NCI-H69 (cell line): ENCODE data around the gene UBE2M.
"Not testable (repeated sequence)": the region's sequence is repeated elsewhere in the genome, so short reads cannot be mapped to it uniquely, and the experiment has no call there.

ENCODE experiments used
- DNase-seq: peaks from one replicate; lab custom pipeline; 2025; lab: John Stamatoyannopoulos, UW

UBE2M gene

DNA sequence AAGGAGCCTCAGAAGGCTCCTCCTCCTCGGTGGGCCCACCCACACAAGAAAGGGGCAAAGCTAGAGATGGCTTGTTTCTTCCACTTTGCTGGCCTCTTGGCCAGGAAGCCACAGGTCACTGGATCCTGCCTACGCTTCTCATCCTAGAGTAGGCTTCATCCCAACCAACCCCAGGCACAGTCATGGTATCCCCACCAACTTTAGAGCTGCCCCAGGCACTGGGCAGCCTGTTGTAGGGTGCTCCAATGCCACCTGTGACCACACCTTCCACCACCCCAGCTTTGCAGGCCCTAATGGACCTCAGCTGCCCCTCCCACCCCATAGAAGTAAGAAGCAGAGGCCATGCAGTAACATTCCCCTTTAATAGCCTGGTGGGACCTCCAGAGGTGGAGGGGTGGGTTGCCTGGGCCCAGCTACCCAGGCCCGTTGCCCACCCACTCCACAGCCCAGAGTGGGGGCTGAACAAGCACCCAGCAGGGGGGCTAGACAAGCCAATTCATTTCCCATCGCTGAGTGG is 3.0 kb downstream of the UBE2M start:
- no peak for DNase-seq

DNA sequence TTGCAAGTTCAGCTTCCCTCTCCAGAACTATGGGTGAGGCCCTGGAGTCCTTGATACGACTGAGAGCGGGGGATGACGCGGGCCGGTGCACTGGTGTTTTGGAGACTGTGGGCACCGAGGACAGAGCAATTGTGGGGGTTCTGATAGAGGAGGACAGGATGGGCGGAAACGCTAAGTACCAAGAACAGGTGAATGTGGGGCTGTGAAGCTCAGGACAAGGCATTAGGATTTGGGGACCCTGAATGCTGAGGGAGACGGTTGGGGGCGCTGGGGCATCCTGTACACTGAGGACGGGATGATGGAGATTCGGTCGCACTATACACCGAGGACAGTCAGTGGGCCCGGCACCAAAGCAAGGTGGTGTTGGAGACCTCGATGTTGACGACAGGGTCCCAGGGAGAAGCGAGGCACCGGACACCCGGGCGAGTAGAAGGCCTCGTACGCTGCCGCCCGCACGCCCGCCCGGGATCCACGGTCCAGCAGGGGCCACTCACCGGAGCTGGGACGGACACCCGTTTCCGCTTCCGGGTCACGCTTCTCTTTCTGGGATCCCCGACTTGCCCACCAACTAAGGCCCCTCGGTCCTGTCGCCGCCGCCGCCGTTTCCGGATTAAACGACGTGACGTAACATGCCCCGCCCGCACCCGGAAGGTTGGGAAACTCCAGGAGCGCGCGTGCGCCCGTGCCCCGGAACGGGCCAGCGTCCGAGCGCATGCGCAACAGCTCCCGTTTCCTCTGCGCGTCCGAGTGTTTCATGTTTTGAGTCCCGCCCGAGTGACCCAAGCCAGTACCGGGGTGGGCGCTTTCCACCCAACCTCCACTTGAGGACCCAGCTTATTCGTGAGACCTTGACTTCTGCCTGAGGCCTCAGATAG is 3.7 kb downstream of the UBE2M start, which contains the start of gene CHMP2A:
Gene CHMP2A (minus strand): TSS at position 612 of the 875 bp plus-strand sequence. CDS start 893 bp downstream, outside the sequence.
- no peak for DNase-seq

DNA sequence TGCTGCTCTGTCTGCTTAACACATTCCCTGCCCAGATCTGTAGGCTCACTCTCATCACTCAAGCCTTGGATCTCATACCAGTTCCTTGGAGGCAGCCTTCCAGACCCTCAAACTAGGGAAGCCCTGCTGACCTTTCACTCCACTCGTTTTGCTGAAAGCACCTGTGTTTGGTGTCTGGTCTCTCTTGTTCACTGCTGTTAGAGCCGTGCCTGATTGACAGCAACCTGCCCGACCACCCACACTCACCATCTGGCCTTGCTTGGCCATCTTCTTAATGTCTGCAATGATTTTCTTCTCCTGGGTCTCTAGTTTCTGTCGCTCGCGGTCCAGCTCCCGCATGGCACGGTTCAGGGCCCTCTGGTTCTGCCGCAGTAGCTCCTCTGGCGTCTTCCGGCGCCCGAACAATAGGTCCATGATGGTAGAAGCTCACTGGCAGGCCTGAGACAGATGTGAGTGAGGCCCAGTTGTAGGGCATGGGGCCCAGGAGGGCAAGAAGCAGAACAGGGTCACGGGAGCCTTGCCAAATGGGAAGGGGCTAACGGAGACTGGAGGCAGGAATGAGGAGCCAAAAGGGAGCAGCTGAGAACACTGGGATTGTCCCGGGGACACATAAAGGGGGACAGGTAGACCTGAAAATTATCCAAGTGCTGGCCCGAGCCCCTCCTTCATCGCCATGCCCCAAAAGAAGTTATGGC is 4.5 kb downstream of the UBE2M start:
- no peak for DNase-seq

DNA sequence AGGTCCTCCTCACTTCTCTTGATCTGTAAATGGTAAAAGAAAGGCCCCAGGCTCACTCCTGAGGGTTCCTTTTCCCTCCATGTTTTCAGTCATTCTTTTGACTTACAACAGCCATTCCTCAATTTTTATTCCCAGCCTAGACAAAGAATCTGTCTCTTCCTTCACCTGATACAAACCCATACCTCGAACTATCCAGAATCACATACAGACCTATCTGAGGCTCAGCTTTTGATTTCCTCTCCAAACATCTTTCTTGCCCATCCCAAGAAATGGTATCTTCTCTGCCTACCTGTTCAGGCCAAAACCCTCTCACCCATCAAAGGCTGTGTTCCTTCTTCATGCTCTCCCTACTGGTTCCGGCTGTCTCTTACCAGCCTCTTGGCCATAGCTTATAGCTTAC is 5.8 kb downstream of the UBE2M start:
- no peak for DNase-seq

DNA sequence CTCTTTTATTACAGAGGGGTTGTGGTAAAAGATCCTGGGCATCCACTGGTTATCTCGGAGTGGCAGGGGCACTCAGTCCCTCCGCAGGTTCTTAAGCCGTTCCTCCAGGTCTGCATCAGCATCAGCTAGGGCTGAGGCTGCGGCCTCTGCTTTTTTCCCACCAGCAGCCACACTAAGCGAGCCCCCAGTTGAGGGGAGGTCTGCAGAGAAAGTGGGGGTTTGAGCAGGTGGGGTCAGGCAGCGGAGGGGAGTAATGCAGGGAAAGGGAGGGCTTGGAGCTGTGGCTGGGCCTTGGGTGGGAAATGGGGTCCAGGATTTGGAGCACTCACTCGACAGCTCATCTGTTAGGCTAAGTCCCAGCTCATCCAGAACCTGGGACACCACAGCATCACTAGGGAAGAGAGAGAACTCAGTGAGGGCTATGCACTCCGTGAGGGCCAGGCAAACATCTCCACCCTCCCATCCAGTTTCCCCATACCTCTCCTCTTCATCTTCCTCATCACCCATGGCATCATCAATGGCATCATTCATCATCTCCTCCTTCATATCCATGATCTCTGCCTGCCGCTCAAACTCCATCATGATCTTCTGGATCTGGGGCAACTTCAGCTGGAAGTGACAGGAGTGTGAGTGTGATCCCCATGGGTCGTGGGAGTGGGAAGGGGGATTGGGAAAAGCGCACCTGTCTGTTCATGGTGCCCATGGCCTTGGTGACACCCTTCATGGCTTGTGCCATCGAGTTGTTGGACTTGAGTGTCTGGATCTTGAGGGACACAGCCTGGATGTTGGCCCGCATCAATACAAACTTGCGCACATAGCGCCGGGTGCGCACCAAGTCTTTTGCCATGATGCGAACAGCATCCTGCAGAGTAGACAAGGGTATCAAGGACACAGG is 6.6 kb downstream of the UBE2M start:
- DNase-seq = no peak

DNA sequence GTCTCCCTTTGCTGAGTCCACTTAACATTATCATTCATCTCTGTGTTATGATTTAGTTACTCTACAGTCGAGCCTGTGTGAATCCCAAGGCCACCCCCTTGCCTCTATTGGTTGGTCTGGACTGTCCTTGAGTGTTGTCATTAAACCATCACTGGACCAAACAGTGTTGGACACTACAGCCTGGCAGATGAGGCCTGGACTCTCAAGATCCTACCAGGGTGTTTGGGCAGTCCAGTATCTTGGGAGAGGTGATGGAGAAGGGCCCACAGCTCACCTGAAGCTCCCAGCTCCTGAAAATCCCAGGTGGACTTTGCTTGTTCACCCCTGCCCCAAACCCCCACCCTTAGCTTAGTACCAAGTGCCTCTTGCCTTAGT is 7.3 kb downstream of the UBE2M start:
- DNase-seq = no peak

DNA sequence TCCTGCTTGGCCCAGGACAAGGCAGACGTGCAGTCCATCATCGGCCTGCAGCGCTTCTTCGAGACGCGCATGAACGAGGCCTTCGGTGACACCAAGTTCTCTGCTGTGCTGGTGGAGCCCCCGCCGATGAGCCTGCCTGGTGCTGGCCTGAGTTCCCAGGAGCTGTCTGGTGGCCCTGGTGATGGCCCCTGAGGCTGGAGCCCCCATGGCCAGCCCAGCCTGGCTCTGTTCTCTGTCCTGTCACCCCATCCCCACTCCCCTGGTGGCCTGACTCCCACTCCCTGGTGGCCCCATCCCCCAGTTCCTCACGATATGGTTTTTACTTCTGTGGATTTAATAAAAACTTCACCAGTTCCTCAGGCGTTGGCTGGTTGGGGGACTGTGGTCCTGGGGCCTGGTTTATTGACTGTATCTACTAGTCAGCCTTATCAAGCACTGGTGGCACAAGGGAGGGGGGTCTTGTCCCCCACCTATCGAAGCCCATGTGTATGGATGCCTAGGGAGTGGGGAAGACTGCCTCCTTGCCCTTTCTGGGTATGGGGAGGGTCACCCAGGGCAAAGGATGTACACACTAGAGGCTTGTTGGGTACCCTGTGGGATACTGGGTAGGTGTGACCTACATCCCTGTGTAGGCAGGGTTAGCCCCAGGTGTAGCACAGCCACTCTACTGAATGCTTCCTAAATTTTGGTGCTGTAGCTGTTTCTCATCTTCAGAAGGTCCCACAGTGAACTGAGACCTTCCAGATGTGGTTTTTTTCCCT is 7.9 kb downstream of the UBE2M start:
- DNase-seq = no peak

DNA sequence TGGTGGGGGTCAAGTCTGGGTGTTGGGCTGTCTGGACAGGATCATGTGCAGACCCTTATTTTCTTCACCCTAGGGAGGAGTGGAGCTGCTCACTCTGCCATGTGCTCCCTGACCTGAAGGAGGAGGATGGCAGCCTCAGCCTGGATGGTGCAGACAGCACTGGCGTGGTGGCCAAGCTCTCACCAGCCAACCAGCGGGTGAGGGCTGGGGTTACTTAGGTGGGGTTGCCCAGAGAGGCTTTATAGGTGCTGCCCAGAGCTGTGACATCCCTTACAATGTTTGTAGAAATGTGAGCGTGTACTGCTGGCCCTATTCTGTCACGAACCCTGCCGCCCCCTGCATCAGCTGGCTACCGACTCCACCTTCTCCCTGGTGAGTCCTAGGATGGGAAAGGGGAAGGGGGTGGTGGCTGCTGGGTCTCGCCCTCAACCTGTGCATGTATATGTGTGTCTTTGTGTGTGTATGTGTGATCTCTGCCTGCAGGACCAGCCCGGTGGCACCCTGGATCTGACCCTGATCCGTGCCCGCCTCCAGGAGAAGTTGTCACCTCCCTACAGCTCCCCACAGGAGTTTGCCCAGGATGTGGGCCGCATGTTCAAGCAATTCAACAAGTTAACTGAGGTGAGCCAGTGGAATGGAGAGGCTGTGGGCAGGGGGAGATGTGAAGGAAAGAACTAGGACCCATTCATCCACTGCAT is 8.6 kb downstream of the UBE2M start:
- DNase-seq = no peak

DNA sequence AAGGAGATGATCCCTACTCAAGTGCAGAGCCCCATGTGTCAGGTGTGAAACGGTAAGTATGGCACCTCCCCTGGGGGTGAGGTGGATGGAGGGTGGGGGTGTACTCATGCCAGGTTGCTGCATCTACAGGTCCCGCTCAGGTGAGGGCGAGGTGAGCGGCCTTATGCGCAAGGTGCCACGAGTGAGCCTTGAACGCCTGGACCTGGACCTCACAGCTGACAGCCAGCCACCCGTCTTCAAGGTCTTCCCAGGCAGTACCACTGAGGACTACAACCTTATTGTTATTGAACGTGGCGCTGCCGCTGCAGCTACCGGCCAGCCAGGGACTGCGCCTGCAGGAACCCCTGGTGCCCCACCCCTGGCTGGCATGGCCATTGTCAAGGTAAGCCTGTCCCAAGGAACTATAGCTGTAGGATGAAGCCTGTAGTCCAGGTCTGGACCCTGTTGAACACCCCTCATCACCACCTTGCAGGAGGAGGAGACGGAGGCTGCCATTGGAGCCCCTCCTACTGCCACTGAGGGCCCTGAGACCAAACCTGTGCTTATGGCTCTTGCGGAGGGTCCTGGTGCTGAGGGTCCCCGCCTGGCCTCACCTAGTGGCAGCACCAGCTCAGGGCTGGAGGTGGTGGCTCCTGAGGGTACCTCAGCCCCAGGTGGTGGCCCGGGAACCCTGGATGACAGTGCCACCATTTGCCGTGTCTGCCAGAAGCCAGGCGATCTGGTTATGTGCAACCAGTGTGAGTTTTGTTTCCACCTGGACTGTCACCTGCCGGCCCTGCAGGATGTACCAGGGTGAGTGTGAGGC is 9.3 kb downstream of the UBE2M start:
- no peak for DNase-seq

DNA sequence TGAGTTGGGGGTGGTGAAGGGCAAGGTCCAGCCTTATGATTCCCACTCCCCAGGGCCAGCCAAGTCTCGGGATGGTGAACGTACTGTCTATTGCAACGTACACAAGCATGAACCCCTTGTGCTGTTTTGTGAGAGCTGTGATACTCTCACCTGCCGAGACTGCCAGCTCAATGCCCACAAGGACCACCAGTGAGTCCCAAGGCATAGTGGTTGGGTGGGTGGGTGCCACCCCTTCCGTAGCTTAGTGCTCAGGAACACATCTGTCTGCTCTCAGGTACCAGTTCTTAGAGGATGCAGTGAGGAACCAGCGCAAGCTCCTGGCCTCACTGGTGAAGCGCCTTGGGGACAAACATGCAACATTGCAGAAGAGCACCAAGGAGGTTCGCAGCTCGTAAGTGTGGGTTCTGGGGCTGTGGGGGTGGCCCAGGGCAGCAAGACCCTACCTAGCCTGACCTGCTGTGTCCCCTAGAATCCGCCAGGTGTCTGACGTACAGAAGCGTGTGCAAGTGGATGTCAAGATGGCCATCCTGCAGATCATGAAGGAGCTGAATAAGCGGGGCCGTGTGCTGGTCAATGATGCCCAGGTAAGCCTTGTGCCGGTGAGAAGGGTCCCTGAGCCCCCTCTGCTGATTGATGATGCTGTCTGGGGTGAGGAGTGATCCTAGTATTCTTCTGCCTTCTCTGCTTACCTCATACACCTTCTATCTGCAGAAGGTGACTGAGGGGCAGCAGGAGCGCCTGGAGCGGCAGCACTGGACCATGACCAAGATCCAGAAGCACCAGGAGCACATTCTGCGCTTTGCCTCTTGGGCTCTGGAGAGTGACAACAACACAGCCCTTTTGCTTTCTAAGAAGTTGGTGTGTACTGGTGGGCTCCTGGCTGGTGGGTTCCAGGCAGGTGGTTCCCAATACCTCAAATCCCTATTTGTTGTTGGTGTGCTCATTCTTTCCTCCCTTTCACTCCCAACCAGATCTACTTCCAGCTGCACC is 10.8 kb downstream of the UBE2M start:
- DNase-seq = no peak

DNA sequence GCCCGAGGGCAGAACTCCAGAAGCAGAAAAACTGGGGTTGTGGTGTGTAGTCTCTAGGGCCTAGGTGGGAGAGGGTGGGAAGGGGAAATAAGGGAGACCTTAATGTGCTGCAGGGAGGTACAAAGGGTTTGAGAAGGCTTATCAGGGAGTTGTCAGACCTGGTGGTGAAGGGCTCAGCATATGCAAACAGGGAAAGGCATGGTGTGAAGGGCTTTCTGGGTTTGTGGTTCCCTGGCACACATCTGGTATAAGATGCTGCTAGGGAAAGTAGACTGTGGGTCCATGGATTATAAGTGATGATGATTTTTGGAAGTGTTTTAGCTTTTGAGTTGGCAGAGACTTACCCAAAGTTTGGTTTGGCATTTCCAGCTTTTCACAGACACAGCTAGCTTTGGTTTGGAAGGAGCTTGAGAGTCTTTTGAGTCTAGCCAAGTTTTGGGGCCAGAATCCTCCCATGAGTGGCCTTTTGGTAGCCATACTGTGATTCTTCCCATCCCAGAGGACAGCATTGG is 12.3 kb downstream of the UBE2M start:
- DNase-seq = no peak

DNA sequence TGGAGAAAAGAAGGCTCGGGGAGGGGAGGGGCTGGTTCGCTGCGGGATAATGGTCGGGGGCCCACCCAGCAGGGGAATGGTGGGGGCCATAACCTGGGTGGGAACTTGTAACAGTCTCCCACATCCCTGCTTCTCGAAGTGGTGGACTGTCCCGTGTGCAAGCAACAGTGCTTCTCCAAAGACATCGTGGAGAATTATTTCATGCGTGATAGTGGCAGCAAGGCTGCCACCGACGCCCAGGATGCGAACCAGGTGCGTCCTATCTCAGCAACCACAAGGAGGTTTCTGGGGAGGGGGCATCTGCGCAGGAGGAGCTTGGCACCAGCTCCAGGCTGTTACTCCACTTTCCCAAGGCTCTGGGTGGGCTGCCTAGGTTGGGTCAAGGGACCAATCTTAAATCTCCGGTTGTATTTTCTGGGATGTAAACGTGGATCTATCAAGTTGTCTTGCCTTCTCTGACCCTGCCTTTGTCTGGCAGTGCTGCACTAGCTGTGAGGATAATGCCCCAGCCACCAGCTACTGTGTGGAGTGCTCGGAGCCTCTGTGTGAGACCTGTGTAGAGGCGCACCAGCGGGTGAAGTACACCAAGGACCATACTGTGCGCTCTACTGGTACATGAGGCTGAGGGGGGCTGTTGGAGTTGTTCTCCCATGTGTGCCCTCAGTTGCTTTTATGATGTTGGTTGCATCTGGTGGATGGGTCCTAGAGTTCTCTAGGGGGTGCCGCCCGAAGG is 13.0 kb downstream of the UBE2M start:
- no peak for DNase-seq

DNA sequence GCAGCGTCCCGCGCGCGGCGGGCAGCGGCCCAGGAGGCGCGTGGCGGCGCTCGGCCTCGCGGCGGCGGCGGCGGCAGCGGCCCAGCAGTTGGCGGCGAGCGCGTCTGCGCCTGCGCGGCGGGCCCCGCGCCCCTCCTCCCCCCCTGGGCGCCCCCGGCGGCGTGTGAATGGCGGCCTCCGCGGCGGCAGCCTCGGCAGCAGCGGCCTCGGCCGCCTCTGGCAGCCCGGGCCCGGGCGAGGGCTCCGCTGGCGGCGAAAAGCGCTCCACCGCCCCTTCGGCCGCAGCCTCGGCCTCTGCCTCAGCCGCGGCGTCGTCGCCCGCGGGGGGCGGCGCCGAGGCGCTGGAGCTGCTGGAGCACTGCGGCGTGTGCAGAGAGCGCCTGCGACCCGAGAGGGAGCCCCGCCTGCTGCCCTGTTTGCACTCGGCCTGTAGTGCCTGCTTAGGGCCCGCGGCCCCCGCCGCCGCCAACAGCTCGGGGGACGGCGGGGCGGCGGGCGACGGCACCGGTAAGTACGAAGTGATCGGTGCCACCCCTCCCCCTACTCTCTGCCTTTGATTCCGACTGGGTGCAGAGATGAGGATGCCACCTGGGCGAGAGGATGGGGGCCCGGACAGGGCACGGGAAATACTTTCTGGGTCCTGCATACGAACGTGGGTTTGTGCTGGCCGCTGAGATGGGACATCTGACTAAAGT is 13.7 kb downstream of the UBE2M start:
- no peak for DNase-seq

DNA sequence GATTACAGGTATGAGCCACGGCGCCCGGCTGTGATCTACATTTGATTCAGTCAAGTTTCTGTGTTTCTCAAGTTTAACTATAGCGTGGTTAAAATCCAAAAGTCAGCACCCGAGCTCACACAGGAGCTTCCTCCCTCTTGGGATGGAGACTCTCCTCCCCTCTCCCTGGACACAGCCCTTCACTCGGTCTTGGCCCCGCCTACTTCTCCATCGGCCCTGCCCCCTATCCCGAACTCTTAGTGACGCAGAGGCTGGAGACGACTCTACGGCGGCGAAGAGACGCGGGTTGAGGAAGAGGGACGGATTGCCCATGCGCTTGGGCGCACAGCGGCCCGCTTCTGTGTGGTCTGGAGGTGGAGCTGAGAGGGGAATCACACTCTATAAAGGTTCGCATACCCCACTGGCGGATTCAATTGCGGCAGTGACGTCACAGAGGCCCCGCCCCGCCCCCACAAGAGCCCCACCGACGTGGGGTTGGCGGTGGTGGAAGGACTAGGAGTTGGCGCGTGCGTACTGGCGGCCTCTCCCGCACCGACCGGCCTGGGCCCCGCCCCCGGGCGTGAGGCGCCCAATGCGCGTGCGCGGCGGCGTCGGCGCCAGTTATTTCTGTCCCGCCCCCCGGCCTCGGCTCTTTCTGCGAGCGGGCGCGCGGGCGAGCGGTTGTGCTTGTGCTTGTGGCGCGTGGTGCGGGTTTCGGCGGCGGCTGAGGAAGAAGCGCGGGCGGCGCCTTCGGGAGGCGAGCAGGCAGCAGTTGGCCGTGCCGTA is 14.4 kb downstream of the UBE2M start, which contains the start of gene TRIM28:
Gene TRIM28 (plus strand): TSS at position 239 of the 765 bp plus-strand sequence. CDS start 694 bp downstream, outside the sequence.
- no peak for DNase-seq

DNA sequence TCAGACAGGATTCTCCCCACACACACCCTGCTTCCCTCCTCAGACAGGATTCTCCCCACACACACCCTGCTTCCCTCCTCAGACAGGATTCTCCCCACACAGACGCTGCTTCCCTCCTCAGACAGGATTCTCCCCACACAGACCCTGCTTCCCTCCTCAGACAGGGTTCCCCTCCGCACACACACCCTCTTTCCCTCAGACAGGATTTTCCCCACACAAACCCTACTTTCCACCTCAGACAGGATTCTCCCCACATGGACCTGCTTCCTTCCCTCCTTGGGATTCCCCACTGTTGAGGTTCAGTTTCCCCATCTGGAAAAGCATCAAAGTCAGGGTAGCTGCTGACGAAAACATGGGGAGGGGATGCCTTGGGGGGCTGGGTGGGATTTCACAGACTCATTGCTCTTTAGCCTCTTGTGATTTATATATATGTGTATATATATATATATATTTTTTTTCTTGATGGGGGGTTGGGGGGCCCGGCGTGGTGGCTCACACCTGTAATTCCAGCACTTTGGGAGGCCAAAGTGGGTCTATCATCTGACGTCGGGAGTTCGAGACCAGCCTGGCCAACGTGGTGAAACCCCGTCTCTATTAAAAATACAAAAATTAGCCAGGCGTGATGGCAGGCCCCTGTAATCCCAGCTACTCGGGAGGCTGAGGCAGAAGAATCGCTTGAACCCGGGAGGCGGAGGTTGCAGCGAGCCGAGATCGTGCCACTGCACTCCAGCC is 15.6 kb downstream of the UBE2M start:
- not testable (repeated sequence) for DNase-seq
